ENCODE data around the gene KCNJ12.

The KCNJ12 gene

DNA sequence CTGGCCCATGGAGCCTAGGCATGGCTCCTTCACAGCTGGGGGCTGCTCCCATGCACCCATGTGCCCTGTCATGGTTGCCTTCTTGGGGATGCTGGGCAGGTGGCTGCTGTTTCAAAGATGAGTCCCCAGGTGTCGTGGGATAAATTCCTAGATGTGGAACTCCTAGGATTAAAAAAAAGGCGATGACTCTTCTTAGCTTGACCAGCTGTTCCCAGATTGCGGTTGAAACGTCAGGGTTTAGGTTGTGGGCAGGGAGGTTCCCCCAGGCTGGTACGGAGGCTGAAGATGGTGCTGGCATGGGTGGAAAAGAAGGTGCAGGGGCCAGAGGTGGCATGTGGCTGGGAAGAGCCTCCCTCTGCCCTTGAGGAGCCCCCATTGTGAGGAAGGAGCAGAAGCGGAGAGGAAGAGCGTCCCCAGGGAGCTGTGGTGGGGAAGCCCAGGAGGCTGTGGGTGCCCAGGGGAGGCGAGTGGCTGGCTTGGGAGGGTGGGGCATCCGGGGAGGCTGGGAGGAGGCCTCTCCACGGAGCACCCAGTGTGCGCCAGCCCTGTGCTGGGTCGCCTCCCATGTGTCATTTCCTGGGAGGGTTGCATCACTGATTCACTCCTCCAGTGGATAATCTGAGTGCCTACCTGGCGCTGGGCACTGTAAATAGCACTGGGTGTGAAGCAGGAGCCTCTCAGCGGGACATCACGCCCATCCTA, 7.5 kb upstream of the KCNJ12 start:
- no peak for DNase-seq

DNA sequence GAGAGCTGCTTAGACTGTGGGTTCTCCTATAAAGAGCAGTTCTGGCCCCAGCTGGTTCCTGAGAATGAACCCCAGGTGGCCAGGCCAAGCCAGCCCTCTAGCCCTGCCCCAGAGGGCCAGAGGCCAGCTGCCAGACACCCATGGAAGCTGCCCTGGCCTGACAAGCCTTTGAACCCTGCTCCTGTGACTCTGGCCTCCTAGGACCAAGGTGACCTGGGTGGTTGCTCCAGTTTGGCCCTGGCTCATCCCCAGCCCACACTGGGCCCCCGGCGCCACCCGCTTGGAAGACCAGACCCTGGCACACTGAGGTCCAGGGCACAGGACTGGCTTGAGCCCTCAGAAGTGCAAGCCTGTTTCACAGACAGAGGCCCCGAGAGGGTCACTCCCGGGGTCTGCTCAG, 6.8 kb upstream of the KCNJ12 start:
- DNase-seq: no peak

DNA sequence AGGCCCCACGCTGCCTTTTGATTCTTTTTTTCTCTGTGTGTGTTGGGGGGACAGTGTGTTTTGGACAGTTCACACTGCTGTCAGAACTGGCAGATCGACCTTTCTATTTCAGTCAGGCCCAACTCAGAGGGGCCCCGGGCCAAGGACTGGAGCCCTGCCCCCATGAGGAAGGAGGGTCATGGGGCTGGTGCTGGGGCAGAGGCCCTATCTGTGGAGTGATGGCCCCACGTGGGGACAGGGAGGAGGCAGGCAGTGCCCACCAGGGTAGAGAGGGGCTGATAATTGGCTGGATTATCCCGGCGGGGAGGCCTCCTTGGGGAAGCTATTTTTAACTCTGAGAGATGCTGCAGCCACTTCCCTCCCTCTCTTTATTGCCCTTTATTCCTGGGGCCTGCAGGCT, 5.7 kb upstream of the KCNJ12 start:
- DNase-seq: no peak

DNA sequence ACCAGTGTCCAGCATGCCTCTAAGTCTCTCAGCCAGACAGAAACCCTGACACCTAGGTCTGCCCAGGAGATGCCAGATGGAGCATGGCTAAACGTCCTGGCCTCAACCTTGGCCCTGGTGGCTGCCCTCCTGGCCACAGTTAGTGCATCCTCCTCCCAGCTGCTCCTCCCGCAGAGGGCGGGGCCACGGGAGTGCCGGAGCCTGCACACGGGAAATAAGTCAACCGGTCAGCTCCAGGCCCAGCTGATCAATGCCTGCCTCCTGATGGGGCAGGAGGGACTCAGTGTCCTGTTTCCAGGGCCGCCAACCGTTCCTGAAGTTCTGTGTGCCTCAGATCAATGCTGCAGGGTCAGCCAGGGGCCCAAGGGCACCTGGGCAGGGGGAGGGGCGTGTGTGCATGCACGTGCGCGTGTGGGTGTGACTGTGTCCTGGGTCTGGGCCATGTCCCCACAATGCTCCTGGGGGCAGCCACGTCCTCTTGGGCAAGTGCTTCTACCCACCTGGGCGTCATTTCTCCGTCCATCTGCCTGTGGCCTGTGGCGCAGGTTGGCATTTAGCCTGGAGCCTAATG, 4.6 kb upstream of the KCNJ12 start:
- DNase-seq: no peak

DNA sequence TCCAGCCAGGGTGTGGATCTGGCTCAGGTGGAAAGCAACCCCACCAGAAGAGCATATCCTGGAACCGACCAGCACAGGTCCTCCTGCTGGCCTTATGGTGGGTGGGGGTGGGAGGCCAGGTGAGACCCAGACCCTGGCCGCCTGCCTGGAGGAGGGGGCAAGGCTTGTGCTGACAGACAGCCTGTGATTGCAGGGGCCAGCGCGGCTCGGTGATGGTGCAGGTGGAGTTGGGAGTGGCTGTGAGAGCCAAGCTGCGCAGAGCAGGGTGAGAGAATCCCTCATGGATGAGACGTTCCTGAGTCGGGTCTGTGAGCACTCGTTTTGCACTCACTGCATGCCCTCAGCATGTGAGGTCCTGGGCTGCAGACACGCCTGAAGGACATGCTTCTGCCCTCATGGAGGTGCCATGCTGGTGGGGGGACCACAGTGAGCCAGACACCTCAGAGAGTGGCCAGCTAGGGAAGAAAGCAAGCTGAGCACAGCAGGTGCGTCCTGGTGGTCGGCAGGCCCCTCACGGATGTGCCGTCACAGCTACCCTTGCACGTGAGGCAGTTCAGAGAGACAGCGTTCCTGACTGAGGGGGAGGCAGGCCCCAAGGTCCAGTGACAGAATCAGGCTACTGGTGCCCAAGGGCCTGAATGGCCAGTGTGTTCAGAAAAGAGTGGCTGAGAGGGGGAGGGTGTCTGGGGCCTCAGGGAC, 3.8 kb upstream of the KCNJ12 start:
- no peak for DNase-seq

DNA sequence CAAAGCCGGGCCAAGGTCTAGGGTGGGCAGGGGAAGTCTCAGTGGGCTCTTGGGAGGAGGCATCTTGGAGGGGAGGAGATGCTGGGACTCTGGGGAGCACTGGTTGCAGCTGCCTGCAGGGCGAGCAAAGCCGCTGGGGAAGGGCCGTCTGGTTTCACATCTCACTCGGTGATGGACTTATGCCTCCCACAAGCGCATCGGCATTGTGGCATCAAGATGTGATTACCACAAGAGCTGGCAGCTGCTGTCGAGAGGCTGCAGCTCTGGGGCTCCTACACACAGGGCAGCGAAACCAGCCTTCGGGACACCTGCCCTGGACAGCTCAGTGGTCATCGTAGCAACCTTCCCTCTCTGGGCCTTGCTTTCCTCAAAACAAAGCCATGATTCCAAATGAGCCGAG, 3.1 kb upstream of the KCNJ12 start:
- DNase-seq: no peak

DNA sequence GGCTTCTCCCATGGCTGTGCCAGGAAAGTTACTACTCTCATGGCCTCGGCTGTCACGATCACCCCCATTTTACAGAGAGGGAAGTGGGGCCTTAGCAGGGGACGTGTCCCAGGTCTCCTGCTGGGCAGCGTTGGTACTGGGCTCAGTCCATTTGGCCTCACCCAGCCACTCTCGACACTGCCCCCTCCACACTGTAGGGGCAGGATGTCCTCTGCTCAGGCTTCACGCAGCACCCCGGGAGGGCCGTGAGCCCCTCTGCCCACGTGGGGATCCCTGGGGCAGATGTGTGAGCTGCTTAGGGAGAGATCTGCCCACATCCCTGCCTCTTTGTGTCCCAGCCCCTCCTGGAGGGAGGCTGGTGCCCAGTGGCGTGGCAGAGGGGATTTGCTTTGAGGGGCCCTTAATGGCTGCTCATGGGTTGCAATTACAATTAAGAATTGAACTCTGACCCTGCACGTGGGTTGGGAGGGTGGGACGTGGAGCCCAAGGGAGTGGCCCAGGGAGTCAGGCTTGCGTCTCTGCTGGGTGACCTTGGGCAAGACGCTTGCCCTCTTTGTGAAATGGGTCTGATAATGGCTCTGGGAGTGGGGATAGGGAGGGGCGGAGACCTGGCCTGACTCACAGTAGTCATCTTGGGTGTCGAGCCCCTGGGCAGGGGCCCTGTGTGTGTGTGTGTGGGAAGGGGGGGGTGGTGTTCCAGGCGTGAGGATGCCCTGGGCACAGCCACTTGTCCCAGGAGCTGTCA, 2.3 kb upstream of the KCNJ12 start:
- no peak for DNase-seq

DNA sequence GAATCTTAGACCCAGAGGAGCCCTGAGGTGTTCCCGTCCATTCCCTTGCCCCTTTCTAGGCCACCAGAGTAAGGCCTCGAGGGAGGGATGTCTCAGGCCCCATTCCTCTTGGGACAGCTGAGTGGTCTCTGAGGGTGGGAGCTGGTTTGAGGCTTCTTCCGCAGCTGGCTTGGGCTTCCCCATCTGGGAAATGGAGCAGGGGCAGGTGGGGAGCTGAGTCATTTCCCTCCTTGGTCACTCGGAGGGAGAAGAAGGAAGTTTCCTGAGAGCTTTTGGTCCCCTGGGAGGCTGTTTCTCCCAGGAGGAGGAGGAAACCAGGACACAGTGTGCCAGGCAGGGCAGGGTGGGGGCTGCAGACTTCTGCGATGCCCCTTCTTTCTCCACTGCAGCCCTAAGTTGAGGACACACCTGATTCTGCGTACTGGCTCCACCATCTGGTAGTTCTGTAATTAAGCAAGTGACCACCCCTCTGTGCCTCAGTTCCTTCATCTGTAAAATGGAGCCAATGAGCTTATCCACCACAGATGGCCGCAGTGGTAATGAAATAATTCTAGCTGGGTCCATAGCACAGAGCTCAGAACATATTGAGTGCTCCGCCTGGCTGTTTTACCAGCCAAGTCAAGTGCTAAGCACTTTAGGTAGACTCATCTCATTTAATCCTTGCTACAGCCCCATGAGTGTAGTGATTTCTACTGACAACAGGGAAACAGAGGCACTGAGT, 1.6 kb upstream of the KCNJ12 start:
- DNase-seq: no peak

DNA sequence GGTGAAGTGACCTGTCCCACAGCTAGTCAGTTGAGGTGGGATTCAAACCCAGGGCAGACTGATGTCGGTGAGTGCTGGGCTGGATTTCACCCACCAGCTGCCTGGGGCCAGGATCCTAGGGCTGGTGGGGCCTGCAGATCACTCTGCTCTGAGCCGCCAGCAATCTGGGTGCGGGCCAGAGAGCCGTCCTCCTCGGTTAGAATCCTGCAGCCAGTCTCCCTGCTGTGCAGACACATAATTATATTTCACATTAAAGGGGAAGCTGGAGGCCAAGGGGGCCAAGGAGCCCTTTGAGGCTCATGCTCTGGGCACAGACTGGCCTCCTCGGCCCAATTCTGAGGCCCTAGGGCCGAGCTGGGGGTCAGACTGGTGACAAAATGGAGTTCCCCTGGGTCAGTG, 996 bp upstream of the KCNJ12 start:
- no peak for DNase-seq

DNA sequence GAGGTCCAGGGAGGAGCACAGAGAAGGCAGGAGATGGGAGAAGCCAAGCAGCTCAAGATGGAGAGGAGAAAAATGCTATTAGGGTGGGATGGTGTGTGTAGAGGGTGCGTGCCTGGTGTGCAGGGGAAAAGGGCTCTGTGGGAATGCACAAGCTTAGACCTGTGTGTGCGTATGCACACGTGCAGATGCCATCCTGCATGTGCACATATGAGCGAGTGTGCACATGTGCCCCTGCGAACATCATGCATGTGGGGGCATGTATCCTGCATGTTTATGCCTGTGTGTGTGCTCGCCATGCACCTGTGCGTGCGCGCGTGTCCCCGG, 438 bp upstream of the KCNJ12 start:
- DNase-seq: no peak

DNA sequence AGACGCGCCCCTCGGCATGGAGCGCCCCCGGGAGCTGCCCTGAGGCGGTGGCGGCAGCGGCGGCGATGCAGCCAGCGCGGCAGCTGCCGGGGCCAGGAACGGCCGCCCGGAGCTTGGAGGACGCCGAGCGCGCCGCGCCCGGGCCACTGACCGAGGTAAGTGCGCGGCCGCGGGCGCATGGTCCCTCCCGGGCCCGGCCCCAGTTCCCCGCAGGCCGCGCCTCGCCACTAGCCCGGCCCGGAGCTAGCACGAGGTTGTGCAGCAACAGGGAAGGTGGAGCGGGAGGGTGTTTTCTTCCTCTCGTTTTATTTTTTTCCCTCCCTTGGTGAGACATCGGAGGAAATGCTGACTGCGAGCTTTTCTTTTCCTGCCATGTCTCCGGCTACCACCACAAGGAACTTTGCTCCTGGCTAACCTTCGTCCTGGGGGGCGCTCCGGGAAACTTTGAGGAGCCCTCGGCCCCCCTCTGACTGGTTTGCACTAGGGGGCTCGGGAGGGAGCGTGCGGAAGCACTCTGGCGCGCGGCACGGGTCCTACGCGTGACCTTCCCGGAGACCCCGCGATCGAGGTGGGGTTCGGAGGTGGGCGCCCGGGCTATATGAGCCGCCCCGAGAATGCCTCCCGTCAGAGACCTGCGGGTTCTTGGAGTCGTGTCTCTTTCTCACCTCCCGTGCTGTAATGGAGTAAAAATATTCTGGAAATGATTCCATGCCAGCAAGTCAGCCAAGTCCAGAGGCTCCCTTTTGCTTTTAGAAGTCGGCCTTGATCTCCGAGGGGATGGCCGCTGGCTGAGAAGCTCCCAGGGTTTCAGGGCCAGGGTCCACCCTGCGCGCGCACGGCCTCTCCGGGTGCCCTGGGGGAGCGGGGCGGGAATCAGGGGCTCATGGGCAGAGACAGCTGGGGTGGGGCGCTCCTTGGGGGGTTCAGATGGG, 868 bp downstream of the KCNJ12 start:
- DNase-seq: no peak

DNA sequence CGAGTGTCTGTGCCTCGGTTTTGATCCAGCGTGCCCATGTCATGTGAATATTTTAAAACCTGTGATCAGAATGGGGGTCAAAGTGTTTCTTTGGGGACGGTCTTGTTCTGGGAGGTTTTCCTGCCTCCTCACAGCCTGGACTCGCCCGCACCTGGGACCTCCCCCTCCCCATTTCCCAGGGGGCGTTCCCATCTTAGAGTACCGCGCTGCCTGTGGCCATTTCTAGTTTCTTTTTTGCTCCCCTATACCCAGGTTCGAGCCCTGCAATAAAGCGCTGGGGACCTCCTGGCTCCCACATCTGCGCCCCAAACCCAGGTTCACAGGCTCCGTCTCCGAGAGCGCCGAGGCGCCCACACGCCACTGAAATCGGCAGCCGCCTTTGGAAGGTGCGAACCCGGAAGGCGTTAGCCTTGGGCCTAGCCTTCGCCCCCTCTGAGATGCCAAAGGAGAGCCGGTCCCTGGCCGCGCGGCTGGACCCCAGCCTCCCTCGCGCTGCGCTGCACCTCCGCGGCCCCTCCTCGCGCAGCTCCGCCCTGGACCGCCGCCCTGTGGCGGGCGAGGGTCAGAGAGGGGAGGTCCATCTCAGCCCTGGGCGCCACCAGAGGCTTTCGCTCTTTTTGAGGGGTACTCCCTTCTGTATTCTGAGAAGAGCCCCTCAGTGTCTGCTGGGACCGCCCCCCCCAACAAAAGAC, 1.7 kb downstream of the KCNJ12 start:
- no peak for DNase-seq

DNA sequence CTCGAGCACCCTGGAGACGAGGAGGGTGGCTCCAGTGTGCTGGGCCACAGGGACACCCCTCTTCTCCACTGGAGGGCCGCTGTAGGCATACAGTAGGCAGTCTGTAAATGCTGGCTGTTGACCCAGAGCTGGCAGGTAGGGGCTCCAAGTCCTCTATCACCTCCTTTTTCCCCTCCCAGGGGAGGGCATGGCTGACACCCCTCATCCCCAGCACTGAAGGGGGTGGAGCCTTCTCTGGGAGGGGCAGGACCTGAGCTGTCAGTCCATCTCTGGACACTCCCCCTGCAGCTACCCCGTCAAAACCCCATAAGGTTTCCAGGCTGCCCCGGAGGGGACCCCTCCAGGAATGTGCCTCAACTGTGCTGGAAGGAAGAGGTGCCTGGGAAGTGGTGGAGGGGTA, 2.4 kb downstream of the KCNJ12 start:
- no peak for DNase-seq

DNA sequence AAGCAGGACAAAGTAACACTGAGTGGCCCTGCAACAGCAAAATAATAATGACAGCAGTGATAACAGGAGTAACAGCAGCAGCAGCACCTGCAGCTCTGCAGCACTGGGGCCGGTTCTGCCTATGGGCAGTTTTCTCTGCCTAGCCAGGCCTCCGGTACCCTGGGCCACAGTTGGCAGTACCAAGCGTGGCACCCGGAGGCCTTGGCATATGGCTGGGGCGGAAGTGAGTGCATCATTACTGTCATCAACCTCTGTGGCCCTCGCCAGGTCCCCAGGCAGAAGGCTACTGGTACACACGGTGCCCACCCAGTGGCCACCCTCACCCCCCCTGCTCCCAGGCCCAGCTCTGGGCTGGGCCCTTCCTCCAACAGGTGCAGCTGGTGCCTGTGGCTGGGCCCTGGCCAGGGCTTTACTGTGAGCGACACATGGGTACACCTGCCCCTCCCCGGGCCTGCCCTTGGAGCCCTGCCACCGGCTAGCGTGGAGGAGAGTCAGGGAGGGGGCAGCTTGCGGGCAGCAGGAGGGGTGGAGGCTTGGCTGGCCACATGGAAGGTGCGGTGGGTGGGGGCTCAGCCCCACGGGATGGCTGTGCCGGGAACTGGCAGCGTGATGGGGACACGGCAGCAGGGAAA, 3.0 kb downstream of the KCNJ12 start:
- DNase-seq: no peak

DNA sequence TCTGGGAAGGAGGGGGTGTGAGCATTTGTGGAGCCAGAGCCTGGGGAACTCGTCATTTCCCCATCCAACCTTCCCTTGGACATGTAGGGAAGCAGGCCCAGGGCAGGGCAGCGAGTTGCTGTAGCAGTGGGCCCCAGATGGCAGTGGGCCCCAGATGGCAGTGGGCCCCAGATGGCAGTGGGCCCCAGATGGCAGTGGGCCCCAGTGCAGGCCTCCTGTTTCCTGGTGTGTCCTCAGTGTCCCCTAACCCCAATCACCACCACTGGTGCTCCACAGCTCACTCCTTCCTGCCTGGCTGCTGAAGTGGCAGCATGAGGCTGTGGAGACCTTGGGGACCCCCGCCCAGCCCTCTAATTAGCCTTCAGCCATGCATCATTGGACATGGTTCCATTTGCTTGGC, 4.5 kb downstream of the KCNJ12 start:
- DNase-seq: no peak

DNA sequence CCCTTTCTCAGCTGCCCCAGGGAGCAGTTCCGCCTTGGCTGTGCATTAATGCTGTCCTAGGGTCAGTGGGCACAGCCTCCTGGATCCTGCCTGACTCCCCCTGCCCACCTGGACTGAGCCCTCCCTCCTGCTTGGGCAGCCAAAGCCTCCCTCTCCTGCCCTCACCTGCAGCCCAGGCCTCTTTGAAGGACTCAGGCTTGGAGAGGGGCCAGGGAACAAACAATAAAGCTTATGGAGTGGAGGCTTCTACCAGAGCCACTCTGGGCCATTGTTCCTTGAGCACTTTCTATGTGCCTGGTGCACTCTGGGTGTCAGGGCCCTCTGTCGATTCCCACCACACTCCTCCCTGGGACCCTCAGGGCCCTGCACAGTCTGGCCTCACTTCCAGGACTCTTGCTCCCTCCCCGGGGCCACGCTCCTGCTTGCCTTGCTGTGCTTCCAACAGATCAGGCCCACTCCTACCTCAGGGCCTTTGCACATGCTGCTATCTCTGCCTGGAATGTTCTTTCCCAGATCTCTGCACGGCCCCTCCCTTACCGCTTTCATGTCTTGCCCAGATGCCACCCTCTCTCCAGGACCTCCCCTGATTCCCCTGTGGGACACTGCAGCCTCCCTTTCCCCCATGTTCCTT, 5.0 kb downstream of the KCNJ12 start:
- no peak for DNase-seq

DNA sequence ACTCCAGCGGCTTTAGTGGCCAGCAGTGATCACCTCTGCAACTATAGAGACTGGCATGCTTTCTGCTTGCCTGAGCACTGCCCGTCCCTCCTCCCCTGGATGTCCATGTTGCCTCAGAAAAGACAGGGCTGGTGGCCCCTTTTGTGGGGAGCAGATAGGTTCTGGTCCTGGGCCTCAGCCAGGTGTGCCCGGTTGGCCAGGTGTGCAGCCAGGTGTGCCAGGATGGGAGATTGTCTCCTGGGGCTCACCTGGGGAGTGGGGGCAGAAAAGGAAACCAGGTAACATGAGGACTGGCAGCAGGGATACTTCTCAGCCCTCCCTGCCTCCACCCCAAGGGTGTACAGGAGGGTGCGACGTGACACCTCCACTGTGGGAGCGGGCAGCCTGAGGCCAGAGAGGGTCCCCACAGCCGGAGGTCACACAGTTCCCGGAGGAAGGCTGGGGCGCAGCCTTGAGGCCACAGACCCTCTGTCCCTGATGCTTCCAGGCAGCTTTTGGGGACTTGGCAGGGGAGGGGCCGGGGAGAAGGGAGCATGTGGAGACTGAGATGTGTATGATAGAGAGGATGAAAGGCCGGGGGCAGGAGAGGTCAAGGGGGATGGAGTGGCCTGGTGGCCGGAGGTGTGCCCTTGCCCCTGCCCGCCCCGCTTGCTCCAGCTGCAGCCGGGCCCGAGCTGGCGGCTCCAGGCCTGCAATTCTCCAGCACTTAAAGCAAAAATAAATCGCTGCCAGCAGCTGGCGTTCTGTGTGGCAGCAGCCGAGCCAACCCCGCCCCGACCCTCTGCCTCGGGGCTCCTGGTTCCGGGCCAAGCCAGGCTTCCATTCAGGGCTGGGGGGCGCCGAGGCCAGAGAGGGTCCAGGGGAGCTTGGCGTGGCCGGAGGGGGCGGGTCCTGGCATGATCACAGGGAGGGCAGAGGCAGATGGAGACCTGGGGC, 6.7 kb downstream of the KCNJ12 start:
- no peak for DNase-seq

DNA sequence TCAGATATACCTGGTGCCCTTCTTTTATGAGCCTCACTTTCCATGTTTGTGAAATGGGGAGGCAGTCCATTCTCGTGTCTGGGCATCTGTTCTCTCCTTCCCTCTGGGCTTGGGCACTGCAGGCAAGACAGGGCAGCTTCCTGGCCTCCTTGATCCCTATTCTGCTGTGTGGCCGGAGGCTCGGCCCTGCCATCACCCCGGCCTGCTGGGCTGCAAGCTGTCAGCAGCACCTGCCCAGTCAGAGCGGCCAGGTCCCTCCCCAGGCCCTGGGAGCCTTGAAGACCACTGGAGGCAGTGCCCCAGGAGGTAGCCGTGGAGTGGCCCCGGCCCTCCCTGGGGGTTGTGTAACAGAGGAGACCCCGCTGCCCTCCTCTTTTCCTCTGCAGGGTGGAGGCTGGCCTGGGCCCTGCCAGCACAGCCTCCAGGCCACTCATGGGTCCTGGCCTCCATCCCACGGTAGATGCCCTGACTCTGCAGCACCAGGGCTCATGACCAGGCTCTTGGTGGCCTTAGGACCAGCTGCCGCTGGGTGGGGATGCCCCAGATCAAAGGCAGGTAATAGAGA, 9.2 kb downstream of the KCNJ12 start:
- DNase-seq: no peak

DNA sequence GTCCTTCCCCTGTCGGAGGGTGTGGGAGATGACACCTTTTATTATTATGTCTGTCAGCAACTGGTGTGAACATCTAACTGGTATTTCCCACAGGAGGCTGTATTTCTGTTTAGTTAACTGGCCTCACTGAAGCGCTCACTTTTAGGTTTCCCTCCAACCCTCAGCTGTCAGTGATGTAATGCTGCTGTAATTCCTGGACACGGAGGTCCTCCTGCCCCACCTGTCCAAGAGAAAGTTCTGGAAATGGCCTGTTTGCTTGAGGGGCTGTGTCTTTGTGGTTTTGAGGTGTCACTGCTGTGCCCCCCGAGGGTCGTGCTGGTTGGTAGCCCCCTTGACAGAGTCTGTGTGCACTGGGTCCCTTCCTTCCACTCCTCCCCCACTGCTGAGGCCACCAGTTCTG, 11.5 kb downstream of the KCNJ12 start:
- DNase-seq: no peak
